ENCODE results near the gene KATNAL2.
"Not testable (repeated sequence)": the region's sequence is repeated elsewhere in the genome, so short reads cannot be mapped to it uniquely, and the experiment has no call there.

The KATNAL2 gene

DNA sequence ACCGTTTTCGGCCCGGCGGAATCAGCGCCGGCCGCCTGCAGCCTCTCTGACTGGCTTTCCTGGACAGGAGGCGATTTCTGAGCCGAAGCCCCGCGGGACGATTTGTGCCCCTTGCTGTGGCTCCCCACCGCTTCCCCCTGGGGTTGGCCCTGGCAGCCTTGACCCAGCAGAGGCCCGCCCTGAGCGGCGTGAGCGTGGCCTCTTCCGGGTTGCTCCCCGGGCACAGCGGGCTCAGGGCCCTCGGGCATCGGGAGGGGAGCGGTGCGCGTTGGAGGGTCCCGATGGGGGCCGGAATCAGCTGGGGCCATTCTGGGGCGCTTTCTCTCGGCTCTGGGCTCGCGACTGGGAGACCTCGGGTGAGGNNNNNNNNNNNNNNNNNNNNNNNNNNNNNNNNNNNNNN lies 52.1 kb downstream of the KATNAL2 start:
- not testable (repeated sequence) for H4K20me1 ChIP-seq, H3K36me3 ChIP-seq, H3K27me3 ChIP-seq, H3K9me3 ChIP-seq, H3K4me1 ChIP-seq, H3K4me2 ChIP-seq, H3K27ac ChIP-seq, H3K4me3 ChIP-seq, H3K9ac ChIP-seq

GRCh38 chr18:47019870-47020269 lies 102.5 kb downstream of the KATNAL2 start:
- H3K27me3 ChIP-seq, H3K9ac ChIP-seq, H3K4me2 ChIP-seq, H4K20me1 ChIP-seq, H3K4me1 ChIP-seq, H3K27ac ChIP-seq, H3K9me3 ChIP-seq, H3K4me3 ChIP-seq, H3K36me3 ChIP-seq: not testable (repeated sequence)

- not testable (repeated sequence) for H3K27me3 ChIP-seq, H3K4me1 ChIP-seq, H3K9ac ChIP-seq, H3K4me2 ChIP-seq, H3K4me3 ChIP-seq, H3K9me3 ChIP-seq, H4K20me1 ChIP-seq, H3K36me3 ChIP-seq, H3K27ac ChIP-seq
Observed at GRCh38 chr18:47020757-47021156, 103.4 kb downstream of the KATNAL2 start.

- not testable (repeated sequence) for H3K4me2 ChIP-seq, H3K27ac ChIP-seq, H3K9me3 ChIP-seq, H4K20me1 ChIP-seq, H3K4me3 ChIP-seq, H3K27me3 ChIP-seq, H3K9ac ChIP-seq, H3K4me1 ChIP-seq, H3K36me3 ChIP-seq
Observed at GRCh38 chr18:47022821-47023220, 105.4 kb downstream of the KATNAL2 start.

GRCh38 chr18:47023769-47024465 lies 106.5 kb downstream of the KATNAL2 start:
- H3K4me3 ChIP-seq, H3K36me3 ChIP-seq, H3K27me3 ChIP-seq, H3K9ac ChIP-seq, H4K20me1 ChIP-seq, H3K4me1 ChIP-seq, H3K4me2 ChIP-seq, H3K9me3 ChIP-seq, H3K27ac ChIP-seq: not testable (repeated sequence)

GRCh38 chr18:47025557-47026174 lies 108.3 kb downstream of the KATNAL2 start:
- not testable (repeated sequence) for H3K4me2 ChIP-seq, H3K27ac ChIP-seq, H3K4me3 ChIP-seq, H3K9ac ChIP-seq, H3K27me3 ChIP-seq, H3K4me1 ChIP-seq, H4K20me1 ChIP-seq, H3K9me3 ChIP-seq, H3K36me3 ChIP-seq

GRCh38 chr18:47028738-47029137 lies 111.3 kb downstream of the KATNAL2 start:
- not testable (repeated sequence) for H3K36me3 ChIP-seq, H3K4me3 ChIP-seq, H4K20me1 ChIP-seq, H3K27me3 ChIP-seq, H3K4me2 ChIP-seq, H3K4me1 ChIP-seq, H3K9ac ChIP-seq, H3K9me3 ChIP-seq, H3K27ac ChIP-seq

DNA sequence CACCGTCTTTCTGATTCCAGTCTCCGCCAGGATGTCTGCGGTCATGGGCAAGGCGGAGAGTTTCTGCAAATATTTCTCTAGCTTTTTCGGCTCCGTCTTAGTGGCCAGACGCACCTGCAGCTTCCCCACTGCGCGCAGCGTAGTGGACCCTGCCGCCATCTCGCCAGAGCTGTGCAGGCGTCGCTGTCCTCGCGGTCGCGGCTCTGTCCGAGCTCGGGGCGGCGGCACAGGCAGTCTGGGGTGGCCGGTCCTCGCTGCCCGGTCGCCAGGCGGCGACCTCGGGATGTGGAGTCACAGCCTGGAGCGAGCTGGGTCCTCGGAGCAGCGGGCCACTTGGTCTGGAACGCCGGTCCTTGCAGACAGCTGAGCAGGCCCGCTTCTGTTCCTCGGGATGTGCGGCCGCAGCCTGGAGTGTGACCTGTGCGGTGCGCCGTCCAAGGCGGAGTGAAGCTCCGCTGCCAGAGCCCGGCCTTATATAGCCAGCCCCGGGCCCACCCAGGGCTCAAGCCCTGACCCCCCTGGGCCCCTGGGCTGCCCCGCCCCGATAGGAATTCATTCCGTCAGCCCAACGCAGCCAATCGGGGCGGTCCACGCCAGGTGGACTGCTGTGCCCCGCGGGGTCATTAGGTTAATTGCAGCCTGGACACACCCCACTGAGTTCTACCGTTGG lies 112.4 kb downstream of the KATNAL2 start:
- not testable (repeated sequence) for H3K4me1 ChIP-seq, H3K27ac ChIP-seq, H3K36me3 ChIP-seq, H4K20me1 ChIP-seq, H3K4me2 ChIP-seq, H3K9me3 ChIP-seq, H3K4me3 ChIP-seq, H3K27me3 ChIP-seq, H3K9ac ChIP-seq

DNA sequence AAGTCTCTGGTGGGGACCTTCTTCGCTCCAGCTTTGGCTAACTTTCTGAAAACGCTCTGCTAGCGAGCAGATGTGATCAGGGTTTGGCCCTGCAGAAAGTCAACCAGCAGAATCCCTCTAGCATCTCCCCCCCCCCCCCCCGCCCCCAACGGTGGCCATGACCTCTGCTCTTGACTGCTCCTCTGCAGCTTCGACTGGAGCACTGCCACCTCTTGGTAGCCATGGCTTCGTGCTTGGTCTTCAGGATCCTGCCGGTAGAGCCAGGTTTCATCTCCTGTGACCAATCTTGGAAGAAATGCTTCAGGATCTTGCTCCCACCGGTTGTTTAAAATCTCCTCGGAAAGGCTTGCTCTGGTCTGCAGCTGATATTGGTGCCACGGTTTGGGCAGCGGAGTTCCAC lies 113.5 kb downstream of the KATNAL2 start:
- not testable (repeated sequence) for H3K9ac ChIP-seq, H3K9me3 ChIP-seq, H3K27me3 ChIP-seq, H3K36me3 ChIP-seq, H3K4me2 ChIP-seq, H3K4me3 ChIP-seq, H3K27ac ChIP-seq, H4K20me1 ChIP-seq, H3K4me1 ChIP-seq

- Histone ChIP-seq H3K9me3 (no peaks in the 10 kb centered on the region), H3K4me2 (no peak overlapping the region), H4K20me1 (no peaks in the 10 kb centered on the region), H3K4me3 (no peak overlapping the region), H3K4me1 (no peaks in the 10 kb centered on the region), H3K27me3 (no peaks in the 10 kb centered on the region), H3K27ac (no peak overlapping the region), H3K36me3 (no peaks in the 10 kb centered on the region), H3K9ac (no peak overlapping the region)
- TF ChIP-seq Cebpa-rat (IDR thresholded peaks at IDR 0.05) = no peak
Observed at GRCh38 chr18:47032945-47033344, 115.5 kb downstream of the KATNAL2 start.

DNA sequence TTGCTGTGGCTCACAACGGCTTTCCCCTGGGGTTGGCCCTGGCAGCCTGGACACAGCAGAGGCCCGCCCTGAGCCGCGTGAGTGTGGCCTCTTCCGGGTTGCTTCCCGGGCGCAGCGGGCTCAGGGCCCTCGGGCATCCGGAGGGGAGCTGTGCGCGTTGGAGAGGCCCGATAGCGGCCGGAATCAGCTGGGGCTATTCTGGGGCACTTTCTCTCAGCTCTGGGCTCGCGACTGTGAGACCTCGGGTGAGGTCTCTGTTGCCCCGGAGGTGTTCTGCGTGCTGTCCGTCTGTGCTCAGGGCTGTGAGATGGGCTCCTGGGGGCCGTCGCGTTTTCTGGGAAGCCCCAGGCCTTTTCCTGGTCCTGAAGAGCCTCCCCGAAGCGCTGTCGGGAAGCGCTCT lies 117.2 kb downstream of the KATNAL2 start:
- not testable (repeated sequence) for H3K4me1 ChIP-seq, H4K20me1 ChIP-seq, H3K27me3 ChIP-seq, H3K9ac ChIP-seq, H3K36me3 ChIP-seq, H3K4me3 ChIP-seq, H3K9me3 ChIP-seq, H3K4me2 ChIP-seq, H3K27ac ChIP-seq
